ENCODE results near the gene CAPN14.

Gene CAPN14

DNA sequence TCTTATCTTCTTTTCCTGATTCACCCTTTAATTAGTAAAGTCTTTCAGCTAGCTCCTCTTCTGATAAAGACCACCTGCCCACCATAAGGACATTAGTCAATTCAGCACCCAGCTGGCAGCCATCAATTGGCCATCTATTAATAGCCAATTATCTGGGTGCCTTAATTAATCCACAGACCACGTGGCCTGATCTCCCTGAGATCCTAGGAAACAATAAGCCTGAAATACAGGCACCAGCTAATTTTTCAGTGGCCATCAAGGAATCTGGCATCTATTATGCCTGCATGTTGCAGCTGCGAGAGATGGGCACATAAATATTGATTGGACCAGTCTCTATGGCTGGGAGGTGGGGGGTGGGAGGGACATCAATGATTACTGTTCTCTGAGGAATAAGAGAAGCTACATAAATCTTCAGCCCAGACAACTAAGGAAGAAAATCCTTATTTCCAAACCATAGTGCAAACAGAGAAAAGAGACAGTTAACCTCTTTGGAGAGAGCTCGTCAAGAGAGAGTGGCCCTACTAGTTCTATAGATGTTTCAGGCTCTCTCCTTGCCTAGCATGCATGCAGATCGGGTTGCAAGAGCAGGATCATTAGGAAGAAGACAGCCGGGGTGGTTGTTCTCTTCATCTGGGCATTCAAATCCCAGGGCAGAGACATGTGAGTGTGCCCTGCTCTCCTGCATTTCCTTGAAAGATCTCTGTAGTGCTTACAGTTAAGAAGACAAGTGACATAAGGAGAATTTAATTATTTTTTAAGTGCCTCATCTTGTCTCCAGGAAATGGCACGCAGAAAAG lies 87.7 kb downstream of the CAPN14 start:
- no peaks in the 10 kb centered on the region for H3K27me3 ChIP-seq
- H3K9me3 ChIP-seq, result no peaks in the 10 kb centered on the region
- H3K27ac ChIP-seq, result peak overlapping the region; percentile 80
- TF ChIP-seq Cebpa-rat (IDR thresholded peaks at IDR 0.05), result no peak
- peaks cover 98% of the 10 kb centered on the region for H4K20me1 ChIP-seq
- no peak overlapping the region for H3K4me3 ChIP-seq
- H3K36me3 ChIP-seq, result peaks cover 12% of the 10 kb centered on the region
- H3K9ac ChIP-seq, result peak overlapping the region; percentile 59; the same call in 1 of the 2 replicates
- H3K4me2 ChIP-seq, result peak overlapping the region; percentile 89
- peaks cover 100% of the 10 kb centered on the region for H3K4me1 ChIP-seq

DNA sequence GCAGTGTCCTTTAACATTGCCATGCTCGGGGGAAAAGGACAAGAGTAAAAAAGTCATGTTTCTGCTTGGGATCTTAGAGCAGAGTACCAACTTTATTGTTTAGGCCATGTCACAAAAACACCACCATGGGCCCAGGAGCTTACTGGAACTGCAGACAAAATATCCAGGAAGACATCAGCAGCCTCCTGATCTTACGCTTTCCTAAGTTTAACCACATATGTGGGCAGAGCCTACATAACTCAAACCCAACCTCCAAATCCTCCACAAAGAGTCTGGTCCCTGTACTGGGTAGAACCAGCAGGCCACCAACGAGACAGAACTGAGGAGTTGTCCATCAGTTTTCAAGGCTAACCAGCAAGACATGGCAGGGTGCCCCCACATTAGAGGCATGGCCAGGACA lies 89.4 kb downstream of the CAPN14 start:
- peak overlapping the region; percentile 20; the same call in 1 of the 2 replicates for H3K4me3 ChIP-seq
- H3K9ac ChIP-seq, result peak overlapping the region; percentile 18; the same call in 1 of the 2 replicates
- H3K4me2 ChIP-seq, result peak overlapping the region; percentile 89
- peaks cover 10% of the 10 kb centered on the region for H3K36me3 ChIP-seq
- H3K4me1 ChIP-seq, result peaks cover 100% of the 10 kb centered on the region
- TF ChIP-seq Cebpa-rat (IDR thresholded peaks at IDR 0.05), result no peak
- no peaks in the 10 kb centered on the region for H3K27me3 ChIP-seq
- no peaks in the 10 kb centered on the region for H3K9me3 ChIP-seq
- peaks cover 92% of the 10 kb centered on the region for H4K20me1 ChIP-seq
- peak overlapping the region; percentile 80 for H3K27ac ChIP-seq

DNA sequence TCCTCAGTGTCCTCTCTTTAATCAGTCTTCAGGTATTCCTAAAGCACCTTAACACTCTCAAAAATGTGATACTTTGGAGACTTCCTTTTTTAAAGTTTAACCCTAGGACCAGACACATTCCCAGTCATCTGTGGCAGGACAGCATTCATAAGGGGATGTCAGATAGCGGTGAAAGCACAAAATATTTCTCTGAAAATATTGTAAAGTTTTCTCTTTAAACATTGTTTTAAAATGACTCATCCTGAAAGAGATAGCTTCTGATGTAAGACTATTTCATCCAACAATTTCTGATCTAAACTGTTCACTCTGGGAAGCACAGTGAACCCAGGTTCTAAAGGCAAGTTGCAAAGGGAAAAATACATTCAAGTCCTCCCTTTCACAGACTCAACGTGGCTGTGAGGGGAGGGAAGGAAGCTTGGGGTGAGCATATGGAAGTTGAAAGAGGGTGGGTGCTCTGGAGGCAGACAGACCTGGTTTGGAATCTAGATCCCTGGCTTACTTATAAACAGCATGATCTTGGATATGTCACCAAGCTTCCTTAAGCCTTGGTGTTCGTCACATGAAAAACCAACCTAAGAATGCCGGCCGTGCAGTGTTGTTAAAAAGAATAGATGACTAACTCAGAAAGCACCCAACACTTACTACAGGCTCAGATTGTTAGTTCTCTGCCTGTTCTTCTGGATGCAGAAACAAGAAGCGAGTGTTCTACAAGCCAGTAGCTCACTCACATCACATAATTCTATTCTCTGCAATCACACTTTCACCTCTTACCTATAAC lies 91.2 kb downstream of the CAPN14 start:
- Histone ChIP-seq H3K4me1 (peaks cover 94% of the 10 kb centered on the region), H3K4me2 (peak overlapping the region; percentile 25), H3K36me3 (peaks cover 21% of the 10 kb centered on the region), H3K9me3 (peaks cover 4% of the 10 kb centered on the region; the same call in 1 of the 2 replicates), H3K27me3 (no peaks in the 10 kb centered on the region), H3K9ac (no peak overlapping the region), H4K20me1 (peaks cover 74% of the 10 kb centered on the region), H3K27ac (no peak overlapping the region), H3K4me3 (no peak overlapping the region)
- no peak for TF ChIP-seq Cebpa-rat (IDR thresholded peaks at IDR 0.05)

DNA sequence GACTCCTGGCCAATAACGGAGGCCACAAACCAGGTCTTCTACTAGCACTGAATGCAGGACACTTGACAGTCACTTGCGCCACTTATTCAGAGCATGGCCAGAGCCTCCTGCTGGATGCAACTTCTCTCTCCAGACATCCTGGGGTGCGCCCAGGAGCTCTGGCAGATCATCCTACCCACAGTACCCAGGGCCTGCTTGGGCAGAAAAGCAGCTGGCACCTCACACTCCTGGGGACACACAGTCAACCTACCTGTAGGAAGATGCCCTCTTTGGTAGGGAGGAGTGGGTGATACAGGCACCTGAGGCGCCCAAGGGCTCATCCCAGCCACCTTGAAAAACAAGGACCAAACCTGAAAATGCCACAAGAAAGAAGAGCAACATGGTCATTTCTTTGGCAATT lies 92.4 kb downstream of the CAPN14 start:
- Histone ChIP-seq H3K4me1 (peaks cover 82% of the 10 kb centered on the region), H3K27me3 (no peaks in the 10 kb centered on the region), H3K9ac (no peak overlapping the region), H4K20me1 (peaks cover 62% of the 10 kb centered on the region), H3K36me3 (peaks cover 31% of the 10 kb centered on the region), H3K9me3 (peaks cover 11% of the 10 kb centered on the region; the same call in 1 of the 2 replicates), H3K4me2 (peak overlapping the region; percentile 90), H3K27ac (no peak overlapping the region; the same call in 1 of the 2 replicates), H3K4me3 (no peak overlapping the region)
- TF ChIP-seq Cebpa-rat (IDR thresholded peaks at IDR 0.05), result no peak
